Activated T-cell treated with anti-CD3 and anti-CD28 coated beads for 4 hours (primary cell): Measurements from ENCODE around the gene RUVBL2.
A peak's percentile ranks its signal among the peaks of the same experiment; 100 is the strongest.
"Not testable (repeated sequence)": the region's sequence is repeated elsewhere in the genome, so short reads cannot be mapped to it uniquely, and the experiment has no call there.

Source experiments
- DNase-seq: peaks from one replicate; pipeline ENCODE4 v3.0.0-alpha.2; 2020

The RUVBL2 gene

GRCh38 chr19:49050376-49051033 is 56.8 kb downstream of the RUVBL2 start:
- DNase-seq = not testable (repeated sequence)

- DNase-seq = peak; percentile 35
Measured at GRCh38 chr19:49056101-49056901, 62.6 kb downstream of the RUVBL2 start.

GRCh38 chr19:49056902-49057596 is 63.4 kb downstream of the RUVBL2 start:
- DNase-seq = not testable (repeated sequence)

GRCh38 chr19:49057636-49058234 is 64.0 kb downstream of the RUVBL2 start, which contains the start of gene CGB7:
Gene CGB7, minus strand, starts transcription at chr19:49057749. Its CDS starts 2,374 bp downstream, at chr19:49055375.
- DNase-seq = peak; percentile 25

- DNase-seq = no peak
Measured at GRCh38 chr19:49058562-49058961, 64.9 kb downstream of the RUVBL2 start.

- DNase-seq = no peak
Measured at GRCh38 chr19:49059053-49059452, 65.4 kb downstream of the RUVBL2 start.

GRCh38 chr19:49061000-49061399 is 67.3 kb downstream of the RUVBL2 start:
- DNase-seq = no peak

GRCh38 chr19:49061445-49061844 is 67.8 kb downstream of the RUVBL2 start:
- no peak for DNase-seq

GRCh38 chr19:49064029-49064629 is 70.4 kb downstream of the RUVBL2 start:
- DNase-seq = no peak

GRCh38 chr19:49064768-49065611 is 71.3 kb downstream of the RUVBL2 start, which contains the start of gene NTF4:
Gene NTF4, minus strand, starts transcription at chr19:49064818. Its CDS starts 2,821 bp downstream, at chr19:49061997.
- no peak for DNase-seq
